ENCODE data around the gene C1QBP. TPM values are rescaled to one million over a fixed set of nuclear protein-coding genes. Genes with fewer than 3 reads are reported as not detected.
"Not testable (repeated sequence)": the region's sequence is repeated elsewhere in the genome, so short reads cannot be mapped to it uniquely, and the experiment has no call there.

Gene C1QBP
- total RNA-seq, 2 donors from 2014 or later, result 37.0 to 71.7 TPM

DNA sequence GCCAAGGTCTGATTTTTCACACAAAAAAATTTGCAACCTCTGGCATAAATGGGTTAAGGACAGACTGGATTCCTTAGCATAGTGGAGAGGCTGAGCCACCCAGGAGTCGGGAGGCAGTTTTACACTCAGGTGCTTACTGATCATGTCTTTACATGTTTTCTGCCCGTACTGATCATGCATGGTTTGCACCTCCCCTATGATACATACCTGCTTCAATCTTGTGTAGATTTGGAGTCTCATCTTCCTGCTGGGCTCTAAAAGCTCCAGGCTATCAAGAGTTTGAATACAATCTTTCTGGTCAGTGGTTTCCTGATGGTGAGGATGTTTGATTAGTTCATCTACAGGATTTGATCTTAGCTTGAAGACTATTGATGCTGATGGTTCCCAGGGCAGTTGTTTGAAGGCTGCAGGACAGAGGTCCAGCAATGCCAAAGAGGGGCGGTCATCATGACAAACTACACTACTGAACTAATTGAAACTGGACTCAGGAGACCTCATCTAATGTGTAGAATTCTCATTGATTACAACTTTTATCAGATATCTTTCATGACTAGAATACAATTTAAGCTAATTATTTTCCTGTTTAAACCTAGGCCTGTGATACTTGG lies 6.9 kb downstream of the C1QBP start:
- H3K4me3 ChIP-seq, result no peak overlapping the region
- H3K9me3 ChIP-seq, result no peaks in the 10 kb centered on the region
- TF ChIP-seq, protein P1, sequence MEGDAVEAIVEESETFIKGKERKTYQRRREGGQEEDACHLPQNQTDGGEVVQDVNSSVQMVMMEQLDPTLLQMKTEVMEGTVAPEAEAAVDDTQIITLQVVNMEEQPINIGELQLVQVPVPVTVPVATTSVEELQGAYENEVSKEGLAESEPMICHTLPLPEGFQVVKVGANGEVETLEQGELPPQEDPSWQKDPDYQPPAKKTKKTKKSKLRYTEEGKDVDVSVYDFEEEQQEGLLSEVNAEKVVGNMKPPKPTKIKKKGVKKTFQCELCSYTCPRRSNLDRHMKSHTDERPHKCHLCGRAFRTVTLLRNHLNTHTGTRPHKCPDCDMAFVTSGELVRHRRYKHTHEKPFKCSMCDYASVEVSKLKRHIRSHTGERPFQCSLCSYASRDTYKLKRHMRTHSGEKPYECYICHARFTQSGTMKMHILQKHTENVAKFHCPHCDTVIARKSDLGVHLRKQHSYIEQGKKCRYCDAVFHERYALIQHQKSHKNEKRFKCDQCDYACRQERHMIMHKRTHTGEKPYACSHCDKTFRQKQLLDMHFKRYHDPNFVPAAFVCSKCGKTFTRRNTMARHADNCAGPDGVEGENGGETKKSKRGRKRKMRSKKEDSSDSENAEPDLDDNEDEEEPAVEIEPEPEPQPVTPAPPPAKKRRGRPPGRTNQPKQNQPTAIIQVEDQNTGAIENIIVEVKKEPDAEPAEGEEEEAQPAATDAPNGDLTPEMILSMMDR (IDR thresholded peaks at IDR 0.05), result no peak
- peaks cover 53% of the 10 kb centered on the region for H3K36me3 ChIP-seq
- H3K27ac ChIP-seq, result no peak overlapping the region
- DNase-seq (ENCODE audit: low spot score) (no peak), ATAC-seq (ENCODE audit: insufficient number of reproducible peaks, low FRiP score, low read depth) (no peak)
- H3K4me1 ChIP-seq (ENCODE audit: control insufficient read depth in 1 of 2, low read depth in 2 of 2), result no peaks in the 10 kb centered on the region
- no peaks in the 10 kb centered on the region for H3K27me3 ChIP-seq (replicated peaks; ENCODE audit: insufficient read depth)

DNA sequence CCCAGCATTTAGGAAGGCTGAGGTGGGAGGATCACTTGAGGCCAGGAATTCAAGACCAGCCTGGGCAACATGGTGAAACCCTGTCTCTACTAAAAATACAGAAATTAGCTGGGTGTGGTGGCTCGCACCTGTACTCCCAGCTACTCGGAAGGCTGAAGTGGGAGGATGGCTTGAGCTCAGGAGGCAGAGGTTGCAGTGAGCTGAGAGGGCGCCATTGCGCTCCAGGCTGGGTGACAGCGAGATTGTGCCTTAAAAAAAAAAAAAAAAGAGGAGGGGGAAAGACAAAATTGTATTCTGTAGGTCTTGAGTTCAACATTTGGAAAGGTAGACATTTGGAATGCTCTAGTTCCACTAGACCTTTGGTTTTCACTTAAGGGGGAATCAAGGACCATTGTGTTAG lies 7.7 kb downstream of the C1QBP start:
- H3K27me3 ChIP-seq (replicated peaks; ENCODE audit: insufficient read depth); DNase-seq (ENCODE audit: low spot score); H3K4me1 ChIP-seq (ENCODE audit: control insufficient read depth in 1 of 2, low read depth in 2 of 2); H3K4me3 ChIP-seq; ATAC-seq (ENCODE audit: insufficient number of reproducible peaks, low FRiP score, low read depth); H3K9me3 ChIP-seq; H3K27ac ChIP-seq: not testable (repeated sequence)
- peaks cover 55% of the 10 kb centered on the region for H3K36me3 ChIP-seq

DNA sequence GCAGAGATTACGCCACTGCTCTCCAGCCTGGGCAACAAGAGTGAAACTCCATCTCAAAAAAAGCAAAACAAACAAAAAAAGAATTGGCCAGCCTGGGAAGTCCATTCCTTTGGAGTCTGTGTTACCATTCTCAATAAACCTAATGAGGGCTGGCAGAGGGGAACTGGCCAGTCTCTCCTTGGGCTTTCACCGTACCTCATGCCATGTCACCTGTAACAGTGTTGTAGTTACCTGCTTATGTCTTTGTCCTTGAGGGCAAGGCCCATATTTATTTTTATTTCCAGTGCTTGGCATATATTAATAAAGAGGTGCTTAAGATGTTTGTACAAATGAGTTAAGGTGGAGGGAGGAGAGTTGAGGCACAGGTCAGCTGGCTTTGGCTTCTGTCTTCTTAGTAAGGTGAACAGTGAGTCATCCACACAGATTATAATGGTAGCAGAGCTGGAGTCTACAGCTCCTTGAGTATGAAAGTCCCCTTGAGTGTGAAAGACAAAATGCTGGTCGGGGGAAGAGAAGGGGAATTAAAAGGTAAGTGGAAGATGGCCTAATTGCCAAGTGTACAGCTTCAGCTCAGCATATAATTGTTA lies 8.4 kb downstream of the C1QBP start:
- H3K9me3 ChIP-seq, result no peaks in the 10 kb centered on the region
- ATAC-seq (ENCODE audit: insufficient number of reproducible peaks, low FRiP score, low read depth) (no peak), DNase-seq (ENCODE audit: low spot score) (no peak)
- no peaks in the 10 kb centered on the region for H3K27me3 ChIP-seq (replicated peaks; ENCODE audit: insufficient read depth)
- no peak overlapping the region for H3K4me3 ChIP-seq
- no peaks in the 10 kb centered on the region for H3K4me1 ChIP-seq (ENCODE audit: control insufficient read depth in 1 of 2, low read depth in 2 of 2)
- H3K36me3 ChIP-seq, result peaks cover 57% of the 10 kb centered on the region
- TF ChIP-seq, protein P1 (IDR thresholded peaks at IDR 0.05), result no peak
- no peak overlapping the region for H3K27ac ChIP-seq

DNA sequence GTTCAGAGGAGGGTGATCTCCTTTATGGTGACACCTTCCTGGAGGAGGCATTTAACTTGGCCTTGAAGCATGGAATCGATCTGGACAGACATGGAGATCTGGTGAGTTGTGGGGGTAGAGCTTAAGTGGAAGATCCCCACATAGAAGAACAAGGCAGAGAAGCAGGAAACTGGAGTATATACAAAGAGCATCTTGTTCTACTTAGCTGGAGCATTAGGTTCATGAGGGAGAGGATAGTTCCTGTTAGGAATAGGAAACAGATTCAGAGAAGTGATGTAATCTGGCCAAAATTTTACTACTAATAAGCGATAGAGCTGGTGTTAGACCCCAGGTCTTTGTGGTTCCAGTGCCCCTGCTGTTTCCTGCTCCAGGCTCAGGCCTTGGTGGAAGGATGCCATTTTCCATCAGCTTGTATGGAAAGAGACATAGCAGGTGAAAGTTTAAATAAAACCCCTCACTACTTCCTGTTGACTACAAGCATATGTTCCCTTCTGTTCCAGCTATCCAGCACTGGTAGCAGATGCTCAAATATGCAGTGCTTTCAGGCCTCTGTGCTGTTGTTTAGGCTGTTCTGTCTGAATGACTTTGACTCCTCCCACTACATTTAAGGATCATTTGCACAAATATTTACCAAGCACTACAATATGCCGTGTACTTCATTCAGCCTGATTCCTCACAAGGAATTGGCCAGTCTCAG lies 9.6 kb downstream of the C1QBP start:
- H3K27me3 ChIP-seq (replicated peaks; ENCODE audit: insufficient read depth), result no peaks in the 10 kb centered on the region
- DNase-seq (ENCODE audit: low spot score), result no peak
- ATAC-seq (ENCODE audit: insufficient number of reproducible peaks, low FRiP score, low read depth), result no peak
- no peaks in the 10 kb centered on the region for H3K9me3 ChIP-seq
- no peaks in the 10 kb centered on the region for H3K4me1 ChIP-seq (ENCODE audit: control insufficient read depth in 1 of 2, low read depth in 2 of 2)
- H3K36me3 ChIP-seq, result peaks cover 58% of the 10 kb centered on the region
- H3K27ac ChIP-seq, result no peak overlapping the region
- H3K4me3 ChIP-seq, result no peak overlapping the region
- TF ChIP-seq, protein P1 (IDR thresholded peaks at IDR 0.05), result no peak

DNA sequence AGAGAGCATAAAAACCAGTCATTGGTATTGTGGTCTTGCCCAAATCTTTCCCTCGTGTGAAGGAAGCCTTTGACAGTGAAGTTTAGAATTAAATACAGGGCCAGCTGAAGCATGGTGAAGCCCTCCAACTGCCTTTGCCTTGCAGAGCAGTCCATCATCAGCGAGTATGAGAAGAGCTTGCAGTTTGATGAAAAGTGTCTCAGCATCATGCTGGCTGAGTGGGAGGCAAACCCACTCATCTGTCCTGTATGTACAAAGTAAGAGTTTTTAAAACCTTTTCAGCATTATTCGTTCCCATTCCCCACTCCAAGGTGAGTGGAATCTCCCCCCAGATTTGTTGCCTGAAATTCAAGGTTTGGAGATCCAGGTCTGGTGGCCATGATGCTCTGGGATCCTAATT lies 13.1 kb downstream of the C1QBP start:
- TF ChIP-seq, protein P1 (IDR thresholded peaks at IDR 0.05), result no peak
- no peak for ATAC-seq (ENCODE audit: insufficient number of reproducible peaks, low FRiP score, low read depth)
- Histone ChIP-seq H3K4me1 (ENCODE audit: control insufficient read depth in 1 of 2, low read depth in 2 of 2) (peaks cover 0 to 8% of the 10 kb centered on the region in 2 donors), H3K36me3 (peaks cover 40% of the 10 kb centered on the region), H3K9me3 (no peaks in the 10 kb centered on the region), H3K27me3 (replicated peaks; ENCODE audit: insufficient read depth) (no peaks in the 10 kb centered on the region), H3K27ac (no peak overlapping the region), H3K4me3 (no peak overlapping the region)
- no peak for DNase-seq (ENCODE audit: low spot score)

Measured in thoracic aorta (tissue), 2 donors.